Measurements from ENCODE around the gene GPRC5A. TPM values are rescaled to one million over a fixed set of nuclear protein-coding genes. Genes with fewer than 3 reads are reported as not detected.

The GPRC5A gene
- total RNA-seq, 1 experiment from 2014 or later, result 0.56 TPM

DNA sequence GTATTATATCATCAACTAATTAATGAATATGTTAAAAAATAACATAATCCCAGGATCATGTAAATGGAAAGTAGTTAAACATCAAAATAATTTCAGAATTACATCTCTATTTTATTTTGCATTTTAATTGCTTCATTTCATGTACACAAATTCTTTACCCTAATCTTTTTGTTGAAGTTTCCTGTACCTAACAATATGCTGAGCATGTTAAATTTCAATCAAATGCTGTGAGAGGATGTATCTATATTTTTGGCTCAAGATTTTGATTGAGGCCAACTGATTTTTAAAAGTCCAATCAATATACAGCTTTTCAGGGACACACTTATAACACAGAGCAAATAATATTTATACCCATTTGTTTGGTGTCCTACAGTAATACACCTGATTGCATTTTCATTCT is 54.2 kb downstream of the GPRC5A start:
- POLR2A ChIA-PET (ENCODE audit: low non-redundant PET), result no interaction called here
- no peak overlapping the region for H3K27ac ChIP-seq (ENCODE audit: low read depth, low read length, poor library complexity, severe bottlenecking)
- TF ChIP-seq, protein P1, sequence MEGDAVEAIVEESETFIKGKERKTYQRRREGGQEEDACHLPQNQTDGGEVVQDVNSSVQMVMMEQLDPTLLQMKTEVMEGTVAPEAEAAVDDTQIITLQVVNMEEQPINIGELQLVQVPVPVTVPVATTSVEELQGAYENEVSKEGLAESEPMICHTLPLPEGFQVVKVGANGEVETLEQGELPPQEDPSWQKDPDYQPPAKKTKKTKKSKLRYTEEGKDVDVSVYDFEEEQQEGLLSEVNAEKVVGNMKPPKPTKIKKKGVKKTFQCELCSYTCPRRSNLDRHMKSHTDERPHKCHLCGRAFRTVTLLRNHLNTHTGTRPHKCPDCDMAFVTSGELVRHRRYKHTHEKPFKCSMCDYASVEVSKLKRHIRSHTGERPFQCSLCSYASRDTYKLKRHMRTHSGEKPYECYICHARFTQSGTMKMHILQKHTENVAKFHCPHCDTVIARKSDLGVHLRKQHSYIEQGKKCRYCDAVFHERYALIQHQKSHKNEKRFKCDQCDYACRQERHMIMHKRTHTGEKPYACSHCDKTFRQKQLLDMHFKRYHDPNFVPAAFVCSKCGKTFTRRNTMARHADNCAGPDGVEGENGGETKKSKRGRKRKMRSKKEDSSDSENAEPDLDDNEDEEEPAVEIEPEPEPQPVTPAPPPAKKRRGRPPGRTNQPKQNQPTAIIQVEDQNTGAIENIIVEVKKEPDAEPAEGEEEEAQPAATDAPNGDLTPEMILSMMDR (conservative IDR thresholded peaks at IDR 0.05; ENCODE audit: low read depth, low read length), result no peak
- no peak for TF ChIP-seq EZH2 (IDR thresholded peaks at IDR 0.05; ENCODE audit: borderline replicate concordance, low read depth, low read length, poor library complexity, severe bottlenecking)
- CTCF ChIA-PET, result no interaction called here
- DNase-seq (ENCODE audit: low spot score), result no peak
- H3K36me3 ChIP-seq (ENCODE audit: insufficient read depth, low read length, poor library complexity, severe bottlenecking), result no peaks in the 10 kb centered on the region
- H3K27me3 ChIP-seq (replicated peaks; ENCODE audit: insufficient read depth, low read depth, low read length, poor library complexity), result no peaks in the 10 kb centered on the region
- H3K9me3 ChIP-seq (ENCODE audit: low read depth, low read length, poor library complexity, severe bottlenecking), result no peaks in the 10 kb centered on the region
- H3K4me1 ChIP-seq (ENCODE audit: insufficient read depth, low read length, poor library complexity, severe bottlenecking), result no peaks in the 10 kb centered on the region
- intact Hi-C loops (cut with micrococcal nuclease; ENCODE audit: unreplicated experiment), result no loop called here
- no TSS peak for BruUV-seq (replicated peaks)
- H3K4me3 ChIP-seq (ENCODE audit: low read depth, low read length, poor library complexity, severe bottlenecking), result no peak overlapping the region

DNA sequence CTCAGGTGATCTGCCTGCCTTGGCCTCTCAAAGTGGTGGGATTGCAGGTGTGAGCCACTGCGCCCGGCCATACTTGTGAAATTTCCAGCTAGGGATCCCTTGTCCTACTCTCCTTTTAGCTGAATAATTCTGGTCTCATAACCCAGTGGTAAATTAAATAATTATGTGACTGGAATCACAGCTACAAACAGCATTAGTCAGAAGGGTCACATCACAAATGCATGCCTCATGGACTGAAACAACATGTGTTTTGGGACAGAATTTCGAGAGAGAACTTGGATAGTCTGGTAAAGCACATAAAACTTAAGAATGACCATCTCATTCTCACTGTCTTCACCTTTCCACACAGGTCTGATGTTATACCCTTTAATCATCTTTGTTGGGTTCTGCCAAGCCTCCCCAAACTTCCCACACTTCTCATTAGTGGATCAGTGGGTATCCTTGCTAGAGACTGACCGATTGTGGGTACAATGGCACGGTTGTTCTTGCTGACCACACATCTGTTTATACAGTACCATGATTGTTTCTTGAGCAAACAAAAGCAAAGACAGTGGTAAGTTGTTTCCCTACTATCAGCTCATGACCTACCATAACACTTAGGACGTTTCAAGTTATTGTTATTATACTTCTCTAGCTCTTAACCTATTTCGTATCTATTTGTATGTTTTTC is 55.5 kb downstream of the GPRC5A start:
- no peak overlapping the region for H3K27ac ChIP-seq (ENCODE audit: low read depth, low read length, poor library complexity, severe bottlenecking)
- DNase-seq (ENCODE audit: low spot score), result no peak
- intact Hi-C loops (cut with micrococcal nuclease; ENCODE audit: unreplicated experiment), result no loop called here
- no peaks in the 10 kb centered on the region for H3K36me3 ChIP-seq (ENCODE audit: insufficient read depth, low read length, poor library complexity, severe bottlenecking)
- BruUV-seq (replicated peaks), result no TSS peak
- no peaks in the 10 kb centered on the region for H3K27me3 ChIP-seq (replicated peaks; ENCODE audit: insufficient read depth, low read depth, low read length, poor library complexity)
- TF ChIP-seq, protein P1 (conservative IDR thresholded peaks at IDR 0.05; ENCODE audit: low read depth, low read length), result no peak
- TF ChIP-seq EZH2 (IDR thresholded peaks at IDR 0.05; ENCODE audit: borderline replicate concordance, low read depth, low read length, poor library complexity, severe bottlenecking), result no peak
- ChIA-PET POLR2A (ENCODE audit: low non-redundant PET) (no interaction called here), CTCF (no interaction called here)
- no peaks in the 10 kb centered on the region for H3K4me1 ChIP-seq (ENCODE audit: insufficient read depth, low read length, poor library complexity, severe bottlenecking)
- H3K4me3 ChIP-seq (ENCODE audit: low read depth, low read length, poor library complexity, severe bottlenecking), result no peak overlapping the region
- no peaks in the 10 kb centered on the region for H3K9me3 ChIP-seq (ENCODE audit: low read depth, low read length, poor library complexity, severe bottlenecking)

DNA sequence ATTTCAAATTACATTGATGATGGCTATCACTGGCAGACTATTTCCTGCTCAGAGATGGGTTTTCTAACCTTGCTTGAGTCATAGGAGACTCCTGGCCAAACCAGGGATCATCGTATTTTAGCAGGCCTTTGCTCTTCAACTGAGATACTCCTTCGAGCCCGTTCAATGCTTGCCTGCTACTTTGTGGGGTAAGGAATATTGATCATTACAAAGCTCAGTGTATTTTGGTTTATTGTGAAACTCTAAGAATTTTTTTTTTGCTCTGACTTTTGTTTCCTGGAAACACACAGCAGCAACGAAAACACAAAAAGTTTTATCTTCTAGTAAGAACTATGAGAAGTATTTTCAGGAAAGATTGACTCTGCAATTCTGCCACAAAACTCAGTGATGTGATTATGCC is 56.5 kb downstream of the GPRC5A start:
- H3K4me1 ChIP-seq (ENCODE audit: insufficient read depth, low read length, poor library complexity, severe bottlenecking), result no peaks in the 10 kb centered on the region
- no peak overlapping the region for H3K27ac ChIP-seq (ENCODE audit: low read depth, low read length, poor library complexity, severe bottlenecking)
- no peaks in the 10 kb centered on the region for H3K27me3 ChIP-seq (replicated peaks; ENCODE audit: insufficient read depth, low read depth, low read length, poor library complexity)
- TF ChIP-seq, protein P1 (conservative IDR thresholded peaks at IDR 0.05; ENCODE audit: low read depth, low read length), result no peak
- no peaks in the 10 kb centered on the region for H3K36me3 ChIP-seq (ENCODE audit: insufficient read depth, low read length, poor library complexity, severe bottlenecking)
- no peaks in the 10 kb centered on the region for H3K9me3 ChIP-seq (ENCODE audit: low read depth, low read length, poor library complexity, severe bottlenecking)
- DNase-seq (ENCODE audit: low spot score), result no peak
- no peak overlapping the region for H3K4me3 ChIP-seq (ENCODE audit: low read depth, low read length, poor library complexity, severe bottlenecking)
- intact Hi-C loops (cut with micrococcal nuclease; ENCODE audit: unreplicated experiment), result no loop called here
- CTCF ChIA-PET, result no interaction called here
- BruUV-seq (replicated peaks), result no TSS peak
- POLR2A ChIA-PET (ENCODE audit: low non-redundant PET), result no interaction called here

Measured in A673 (cell line).